GM23338 (cell line): ENCODE data around the gene VEGFC. TPM values are rescaled to one million over a fixed set of nuclear protein-coding genes. Genes with fewer than 3 reads are reported as not detected.

Source experiments
- ATAC-seq: fragments of 200-7000 bp; cut with Tn5 transposase; 3 replicates; pipeline ENCODE4 v1.9.1; 2020
- DNase-seq: peaks from one replicate; pipeline ENCODE4 v3.0.0-alpha.2; 2015; ENCODE audit warnings: low spot score
- H2AFZ ChIP-seq: fragments of 200-600 bp; sonication (generic); 2 replicates; pipeline ENCODE4 v1.8.0; 2016; ENCODE audit warnings: antibody characterized with exemption, mild to moderate bottlenecking, moderate library complexity
- H3F3A ChIP-seq: fragments of 200-600 bp; sonication (generic); replicated peaks from 2 replicates; pipeline ENCODE4 v1.8.0; 2017; ENCODE audit warnings: antibody characterized with exemption, mixed run types, low read depth
- H3K27ac ChIP-seq: fragments of 200-600 bp; sonication (generic); 2 replicates; pipeline ENCODE4 v1.6.1; 2016; ENCODE audit warnings: low read depth
- H3K27me3 ChIP-seq: fragments of 200-600 bp; sonication (generic); 2 replicates; pipeline ENCODE4 v1.8.0; 2016; ENCODE audit warnings: mild to moderate bottlenecking, mixed run types, moderate library complexity; ENCODE audit not compliant: insufficient read depth
- H3K36me3 ChIP-seq: fragments of 200-600 bp; sonication (generic); 2 replicates; pipeline ENCODE4 v1.8.0; 2016; ENCODE audit warnings: mild to moderate bottlenecking; ENCODE audit not compliant: insufficient read depth
- H3K4me1 ChIP-seq: fragments of 200-600 bp; sonication (generic); 2 replicates; pipeline ENCODE4 v1.8.0; 2016; ENCODE audit warnings: mild to moderate bottlenecking, moderate library complexity; ENCODE audit not compliant: insufficient read depth
- H3K4me2 ChIP-seq: fragments of 200-600 bp; sonication (generic); 2 replicates; pipeline ENCODE4 v1.7.1; 2017; ENCODE audit warnings: mixed run types
- H3K4me3 ChIP-seq: fragments of 200-600 bp; sonication (generic); 2 replicates; pipeline ENCODE4 v1.6.1; 2016; ENCODE audit warnings: mixed run types
- H3K79me2 ChIP-seq: fragments of 200-600 bp; sonication (generic); replicated peaks from 2 replicates; pipeline ENCODE4 v1.8.0; 2017; ENCODE audit warnings: mild to moderate bottlenecking; ENCODE audit not compliant: insufficient read depth
- H3K9me2 ChIP-seq: fragments of 200-600 bp; sonication (generic); 2 replicates; pipeline ENCODE4 v1.8.0; 2017; ENCODE audit not compliant: insufficient read depth
- H4K20me1 ChIP-seq: fragments of 200-600 bp; sonication (generic); replicated peaks from 2 replicates; pipeline ENCODE4 v1.8.0; 2017; ENCODE audit warnings: mild to moderate bottlenecking; ENCODE audit not compliant: insufficient read depth
- H3K27ac Mint-ChIP-seq: 2 replicates; pipeline ENCODE4 v1.8.0; 2020; ENCODE audit warnings: inconsistent platforms, mild to moderate bottlenecking, moderate library complexity, mixed read lengths
- H3K27me3 Mint-ChIP-seq: 3 replicates; pipeline ENCODE4 v1.8.0; 2022; ENCODE audit warnings: low read depth, mild to moderate bottlenecking, moderate library complexity, mixed read lengths, inconsistent platforms; ENCODE audit not compliant: insufficient read depth, poor library complexity
- H3K36me3 Mint-ChIP-seq: 3 replicates; pipeline ENCODE4 v1.8.0; 2021; ENCODE audit warnings: low read depth, mild to moderate bottlenecking, inconsistent platforms, moderate library complexity, mixed read lengths
- H3K4me1 Mint-ChIP-seq: 3 replicates; pipeline ENCODE4 v1.8.0; 2020; ENCODE audit warnings: mild to moderate bottlenecking, inconsistent platforms, mixed read lengths
- H3K4me3 Mint-ChIP-seq: 3 replicates; pipeline ENCODE4 v1.8.0; 2021; ENCODE audit warnings: moderate library complexity, mild to moderate bottlenecking, inconsistent platforms, mixed read lengths
- H3K9me3 Mint-ChIP-seq: 3 replicates; pipeline ENCODE4 v1.8.0; 2020; ENCODE audit warnings: moderate library complexity, mild to moderate bottlenecking, inconsistent platforms, mixed read lengths
- JUNB ChIP-seq: IDR thresholded peaks from one replicate; pipeline ENCODE4 v1.6.1; 2016; ENCODE audit warnings: antibody characterized with exemption; ENCODE audit not compliant: unreplicated experiment
- POLR2AphosphoS5 ChIP-seq: IDR thresholded peaks from 2 replicates; pipeline ENCODE4 v1.6.1; 2016; ENCODE audit warnings: antibody characterized with exemption, low read depth
- STAT1 ChIP-seq: IDR thresholded peaks from one replicate; pipeline ENCODE4 v1.6.1; 2016; ENCODE audit warnings: antibody characterized with exemption; ENCODE audit not compliant: unreplicated experiment
- ZNF331 ChIP-seq: fragments of 250-450 bp; sonication (Bioruptor Pico); IDR thresholded peaks from 2 replicates; pipeline ENCODE4 v1.5.0; 2020; ENCODE audit warnings: low read depth, mild to moderate bottlenecking, moderate library complexity
- polyA plus RNA-seq: library from polyadenylated mRNA; unstranded; fragments of >200 nt; fragmentation: Nextera tagmentation; extraction: Ambion mirVana; gene quantifications from 2 replicates; pipeline ENCODE4 v1.2.1, GENCODE V29; 2016
- total RNA-seq: library from RNA; depleted of rRNA; stranded (reverse); fragments of >200 nt; shearing (Covaris generic); gene quantifications from 2 replicates; pipeline ENCODE4 v1.2.3, GENCODE V29; 2014
- TF ChIP-seq, protein P1 (sequence below): fragments of 250-450 bp; sonication (Bioruptor Pico); IDR thresholded peaks from 2 replicates; pipeline ENCODE4 v1.5.0; 2020; ENCODE audit warnings: mild to moderate bottlenecking, moderate library complexity
- TF ChIP-seq, protein P2 (sequence below): IDR thresholded peaks from one replicate; pipeline ENCODE4 v1.6.1; 2018; ENCODE audit warnings: antibody characterized with exemption; ENCODE audit not compliant: unreplicated experiment

The VEGFC gene
- total and polyA plus RNA-seq, 2 experiments from 2014 or later: 0.87 to 1.1 TPM

GRCh38 chr4:176676901-176677300, 115.8 kb downstream of the VEGFC start (continued):
- TF ChIP-seq, protein P1, sequence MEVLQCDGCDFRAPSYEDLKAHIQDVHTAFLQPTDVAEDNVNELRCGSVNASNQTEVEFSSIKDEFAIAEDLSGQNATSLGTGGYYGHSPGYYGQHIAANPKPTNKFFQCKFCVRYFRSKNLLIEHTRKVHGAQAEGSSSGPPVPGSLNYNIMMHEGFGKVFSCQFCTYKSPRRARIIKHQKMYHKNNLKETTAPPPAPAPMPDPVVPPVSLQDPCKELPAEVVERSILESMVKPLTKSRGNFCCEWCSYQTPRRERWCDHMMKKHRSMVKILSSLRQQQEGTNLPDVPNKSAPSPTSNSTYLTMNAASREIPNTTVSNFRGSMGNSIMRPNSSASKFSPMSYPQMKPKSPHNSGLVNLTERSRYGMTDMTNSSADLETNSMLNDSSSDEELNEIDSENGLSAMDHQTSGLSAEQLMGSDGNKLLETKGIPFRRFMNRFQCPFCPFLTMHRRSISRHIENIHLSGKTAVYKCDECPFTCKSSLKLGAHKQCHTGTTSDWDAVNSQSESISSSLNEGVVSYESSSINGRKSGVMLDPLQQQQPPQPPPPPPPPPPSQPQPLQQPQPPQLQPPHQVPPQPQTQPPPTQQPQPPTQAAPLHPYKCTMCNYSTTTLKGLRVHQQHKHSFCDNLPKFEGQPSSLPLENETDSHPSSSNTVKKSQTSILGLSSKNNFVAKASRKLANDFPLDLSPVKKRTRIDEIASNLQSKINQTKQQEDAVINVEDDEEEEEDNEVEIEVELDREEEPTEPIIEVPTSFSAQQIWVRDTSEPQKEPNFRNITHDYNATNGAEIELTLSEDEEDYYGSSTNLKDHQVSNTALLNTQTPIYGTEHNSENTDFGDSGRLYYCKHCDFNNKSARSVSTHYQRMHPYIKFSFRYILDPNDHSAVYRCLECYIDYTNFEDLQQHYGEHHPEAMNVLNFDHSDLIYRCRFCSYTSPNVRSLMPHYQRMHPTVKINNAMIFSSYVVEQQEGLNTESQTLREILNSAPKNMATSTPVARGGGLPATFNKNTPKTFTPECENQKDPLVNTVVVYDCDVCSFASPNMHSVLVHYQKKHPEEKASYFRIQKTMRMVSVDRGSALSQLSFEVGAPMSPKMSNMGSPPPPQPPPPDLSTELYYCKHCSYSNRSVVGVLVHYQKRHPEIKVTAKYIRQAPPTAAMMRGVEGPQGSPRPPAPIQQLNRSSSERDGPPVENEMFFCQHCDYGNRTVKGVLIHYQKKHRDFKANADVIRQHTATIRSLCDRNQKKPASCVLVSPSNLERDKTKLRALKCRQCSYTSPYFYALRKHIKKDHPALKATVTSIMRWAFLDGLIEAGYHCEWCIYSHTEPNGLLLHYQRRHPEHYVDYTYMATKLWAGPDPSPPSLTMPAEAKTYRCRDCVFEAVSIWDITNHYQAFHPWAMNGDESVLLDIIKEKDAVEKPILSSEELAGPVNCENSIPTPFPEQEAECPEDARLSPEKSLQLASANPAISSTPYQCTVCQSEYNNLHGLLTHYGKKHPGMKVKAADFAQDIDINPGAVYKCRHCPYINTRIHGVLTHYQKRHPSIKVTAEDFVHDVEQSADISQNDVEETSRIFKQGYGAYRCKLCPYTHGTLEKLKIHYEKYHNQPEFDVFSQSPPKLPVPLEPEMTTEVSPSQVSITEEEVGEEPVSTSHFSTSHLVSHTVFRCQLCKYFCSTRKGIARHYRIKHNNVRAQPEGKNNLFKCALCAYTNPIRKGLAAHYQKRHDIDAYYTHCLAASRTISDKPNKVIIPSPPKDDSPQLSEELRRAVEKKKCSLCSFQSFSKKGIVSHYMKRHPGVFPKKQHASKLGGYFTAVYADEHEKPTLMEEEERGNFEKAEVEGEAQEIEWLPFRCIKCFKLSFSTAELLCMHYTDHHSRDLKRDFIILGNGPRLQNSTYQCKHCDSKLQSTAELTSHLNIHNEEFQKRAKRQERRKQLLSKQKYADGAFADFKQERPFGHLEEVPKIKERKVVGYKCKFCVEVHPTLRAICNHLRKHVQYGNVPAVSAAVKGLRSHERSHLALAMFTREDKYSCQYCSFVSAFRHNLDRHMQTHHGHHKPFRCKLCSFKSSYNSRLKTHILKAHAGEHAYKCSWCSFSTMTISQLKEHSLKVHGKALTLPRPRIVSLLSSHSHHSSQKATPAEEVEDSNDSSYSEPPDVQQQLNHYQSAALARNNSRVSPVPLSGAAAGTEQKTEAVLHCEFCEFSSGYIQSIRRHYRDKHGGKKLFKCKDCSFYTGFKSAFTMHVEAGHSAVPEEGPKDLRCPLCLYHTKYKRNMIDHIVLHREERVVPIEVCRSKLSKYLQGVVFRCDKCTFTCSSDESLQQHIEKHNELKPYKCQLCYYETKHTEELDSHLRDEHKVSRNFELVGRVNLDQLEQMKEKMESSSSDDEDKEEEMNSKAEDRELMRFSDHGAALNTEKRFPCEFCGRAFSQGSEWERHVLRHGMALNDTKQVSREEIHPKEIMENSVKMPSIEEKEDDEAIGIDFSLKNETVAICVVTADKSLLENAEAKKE: no peak
- TF ChIP-seq STAT1 (no peak), ZNF331 (CRISPR knock-in tag) (no peak), JUNB (no peak)
- TF ChIP-seq, protein P2, sequence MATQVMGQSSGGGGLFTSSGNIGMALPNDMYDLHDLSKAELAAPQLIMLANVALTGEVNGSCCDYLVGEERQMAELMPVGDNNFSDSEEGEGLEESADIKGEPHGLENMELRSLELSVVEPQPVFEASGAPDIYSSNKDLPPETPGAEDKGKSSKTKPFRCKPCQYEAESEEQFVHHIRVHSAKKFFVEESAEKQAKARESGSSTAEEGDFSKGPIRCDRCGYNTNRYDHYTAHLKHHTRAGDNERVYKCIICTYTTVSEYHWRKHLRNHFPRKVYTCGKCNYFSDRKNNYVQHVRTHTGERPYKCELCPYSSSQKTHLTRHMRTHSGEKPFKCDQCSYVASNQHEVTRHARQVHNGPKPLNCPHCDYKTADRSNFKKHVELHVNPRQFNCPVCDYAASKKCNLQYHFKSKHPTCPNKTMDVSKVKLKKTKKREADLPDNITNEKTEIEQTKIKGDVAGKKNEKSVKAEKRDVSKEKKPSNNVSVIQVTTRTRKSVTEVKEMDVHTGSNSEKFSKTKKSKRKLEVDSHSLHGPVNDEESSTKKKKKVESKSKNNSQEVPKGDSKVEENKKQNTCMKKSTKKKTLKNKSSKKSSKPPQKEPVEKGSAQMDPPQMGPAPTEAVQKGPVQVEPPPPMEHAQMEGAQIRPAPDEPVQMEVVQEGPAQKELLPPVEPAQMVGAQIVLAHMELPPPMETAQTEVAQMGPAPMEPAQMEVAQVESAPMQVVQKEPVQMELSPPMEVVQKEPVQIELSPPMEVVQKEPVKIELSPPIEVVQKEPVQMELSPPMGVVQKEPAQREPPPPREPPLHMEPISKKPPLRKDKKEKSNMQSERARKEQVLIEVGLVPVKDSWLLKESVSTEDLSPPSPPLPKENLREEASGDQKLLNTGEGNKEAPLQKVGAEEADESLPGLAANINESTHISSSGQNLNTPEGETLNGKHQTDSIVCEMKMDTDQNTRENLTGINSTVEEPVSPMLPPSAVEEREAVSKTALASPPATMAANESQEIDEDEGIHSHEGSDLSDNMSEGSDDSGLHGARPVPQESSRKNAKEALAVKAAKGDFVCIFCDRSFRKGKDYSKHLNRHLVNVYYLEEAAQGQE: no peak

GRCh38 chr4:176675810-176676209, 116.9 kb downstream of the VEGFC start:
- H3K36me3 ChIP-seq: no peaks in the 10 kb centered on the region
- H3K4me3 Mint-ChIP-seq: no peak overlapping the region
- no peak for TF ChIP-seq POLR2AphosphoS5
- H3K4me1 ChIP-seq: peaks cover 3% of the 10 kb centered on the region; the same call in 1 of the 2 replicates
- no peak overlapping the region for H2AFZ ChIP-seq
- no peaks in the 10 kb centered on the region for H4K20me1 ChIP-seq
- H3F3A ChIP-seq: no peaks in the 10 kb centered on the region
- DNase-seq: no peak
- H3K27ac ChIP-seq: no peak overlapping the region
- H3K79me2 ChIP-seq: no peaks in the 10 kb centered on the region
- peaks cover 4% of the 10 kb centered on the region; the same call in 1 of the 3 replicates for H3K36me3 Mint-ChIP-seq
- no peak overlapping the region for H3K4me2 ChIP-seq
- peaks cover 2% of the 10 kb centered on the region for H3K27me3 Mint-ChIP-seq
- H3K4me3 ChIP-seq: no peak overlapping the region
- H3K9me3 Mint-ChIP-seq: peaks cover 7% of the 10 kb centered on the region; the same call in 2 of the 3 replicates
- H3K27ac Mint-ChIP-seq: peak overlapping the region; percentile 73; the same call in 1 of the 2 replicates
- peaks cover 11% of the 10 kb centered on the region; the same call in 2 of the 3 replicates for H3K4me1 Mint-ChIP-seq
- H3K9me2 ChIP-seq: no peaks in the 10 kb centered on the region
- no peak for ATAC-seq
- no peaks in the 10 kb centered on the region for H3K27me3 ChIP-seq
